Measurements from ENCODE around the gene TMEM198. TPM values are rescaled to one million over a fixed set of nuclear protein-coding genes. Genes with fewer than 3 reads are reported as not detected.

Gene TMEM198
- total RNA-seq, 1 donor from 2014 or later, result 3.4 TPM

- Mint-ChIP-seq H3K36me3 (ENCODE audit: low read depth) (no peaks in the 10 kb centered on the region), H3K4me1 (no peaks in the 10 kb centered on the region), H3K9me3 (no peaks in the 10 kb centered on the region), H3K27ac (no peak within 1 kb of the TSS), H3K27me3 (peaks cover 48% of the 10 kb centered on the region), H3K4me3 (no peak within 1 kb of the TSS)
- intact Hi-C loops (cut with micrococcal nuclease), result no loop called here
- DNase-seq, result no peak
Observed at GRCh38 chr2:219572237-219573001, 28.6 kb downstream of the TMEM198 start, which contains the start of gene INHA. INHA (plus strand) TSS chr2:219572310; CDS start chr2:219572375, 65 bp downstream.

GRCh38 chr2:219573166-219573565 lies 29.3 kb downstream of the TMEM198 start:
- Mint-ChIP-seq H3K4me3 (no peak overlapping the region), H3K36me3 (ENCODE audit: low read depth) (no peaks in the 10 kb centered on the region), H3K9me3 (no peaks in the 10 kb centered on the region), H3K27me3 (peaks cover 46% of the 10 kb centered on the region), H3K4me1 (no peaks in the 10 kb centered on the region), H3K27ac (no peak overlapping the region)
- intact Hi-C loops (cut with micrococcal nuclease), result no loop called here
- DNase-seq, result no peak

GRCh38 chr2:219574484-219575311 lies 30.9 kb downstream of the TMEM198 start:
- DNase-seq, result no peak
- no peaks in the 10 kb centered on the region for H3K4me1 Mint-ChIP-seq
- H3K4me3 Mint-ChIP-seq, result no peak overlapping the region

GRCh38 chr2:219575566-219576504 lies 32.0 kb downstream of the TMEM198 start:
- H3K27ac Mint-ChIP-seq, result no peak overlapping the region
- no peaks in the 10 kb centered on the region for H3K4me1 Mint-ChIP-seq
- no peak for DNase-seq
- no peak overlapping the region for H3K4me3 Mint-ChIP-seq
- H3K9me3 Mint-ChIP-seq, result no peaks in the 10 kb centered on the region
- intact Hi-C loops (cut with micrococcal nuclease), result no loop called here
- peaks cover 30% of the 10 kb centered on the region for H3K27me3 Mint-ChIP-seq
- no peaks in the 10 kb centered on the region for H3K36me3 Mint-ChIP-seq (ENCODE audit: low read depth)

More at GRCh38 chr2:219574484-219575311, 30.9 kb downstream of the TMEM198 start:
- Mint-ChIP-seq H3K36me3 (ENCODE audit: low read depth) (no peaks in the 10 kb centered on the region), H3K27ac (no peak overlapping the region), H3K9me3 (no peaks in the 10 kb centered on the region), H3K27me3 (peaks cover 36% of the 10 kb centered on the region)
- intact Hi-C loops (cut with micrococcal nuclease), result no loop called here

- H3K9me3 Mint-ChIP-seq, result no peaks in the 10 kb centered on the region
- no peak overlapping the region for H3K4me3 Mint-ChIP-seq
- DNase-seq, result no peak
- intact Hi-C loops (cut with micrococcal nuclease), result no loop called here
- no peak overlapping the region for H3K27ac Mint-ChIP-seq
- no peaks in the 10 kb centered on the region for H3K4me1 Mint-ChIP-seq
- H3K36me3 Mint-ChIP-seq (ENCODE audit: low read depth), result no peaks in the 10 kb centered on the region
- peaks cover 27% of the 10 kb centered on the region for H3K27me3 Mint-ChIP-seq
Observed at GRCh38 chr2:219576505-219577388, 32.9 kb downstream of the TMEM198 start.

GRCh38 chr2:219578811-219579613 lies 35.2 kb downstream of the TMEM198 start:
- intact Hi-C loops (cut with micrococcal nuclease), result no loop called here

GRCh38 chr2:219581346-219581745 lies 37.5 kb downstream of the TMEM198 start:
- H3K27ac Mint-ChIP-seq, result no peak overlapping the region
- no peaks in the 10 kb centered on the region for H3K36me3 Mint-ChIP-seq (ENCODE audit: low read depth)
- no peak for DNase-seq
- H3K9me3 Mint-ChIP-seq, result no peaks in the 10 kb centered on the region
- peaks cover 5% of the 10 kb centered on the region for H3K27me3 Mint-ChIP-seq
- intact Hi-C loops (cut with micrococcal nuclease), result no loop called here
- H3K4me3 Mint-ChIP-seq, result no peak overlapping the region
- H3K4me1 Mint-ChIP-seq, result no peaks in the 10 kb centered on the region

More at GRCh38 chr2:219578811-219579613, 35.2 kb downstream of the TMEM198 start:
- no peaks in the 10 kb centered on the region for H3K9me3 Mint-ChIP-seq
- no peak overlapping the region for H3K4me3 Mint-ChIP-seq
- no peaks in the 10 kb centered on the region for H3K36me3 Mint-ChIP-seq (ENCODE audit: low read depth)
- no peaks in the 10 kb centered on the region for H3K4me1 Mint-ChIP-seq
- DNase-seq, result no peak
- peaks cover 7% of the 10 kb centered on the region for H3K27me3 Mint-ChIP-seq
- H3K27ac Mint-ChIP-seq, result no peak overlapping the region

- Mint-ChIP-seq H3K36me3 (ENCODE audit: low read depth) (no peaks in the 10 kb centered on the region), H3K27me3 (peaks cover 2% of the 10 kb centered on the region), H3K4me1 (no peaks in the 10 kb centered on the region), H3K9me3 (no peaks in the 10 kb centered on the region), H3K4me3 (no peak overlapping the region), H3K27ac (no peak overlapping the region)
- intact Hi-C loops (cut with micrococcal nuclease), result no loop called here
- DNase-seq, result no peak
Observed at GRCh38 chr2:219591091-219591490, 47.3 kb downstream of the TMEM198 start.

GRCh38 chr2:219592736-219593135 lies 48.9 kb downstream of the TMEM198 start:
- Mint-ChIP-seq H3K4me3 (no peak overlapping the region), H3K27me3 (peaks cover 2% of the 10 kb centered on the region), H3K4me1 (peaks cover 8% of the 10 kb centered on the region), H3K36me3 (ENCODE audit: low read depth) (no peaks in the 10 kb centered on the region), H3K9me3 (no peaks in the 10 kb centered on the region), H3K27ac (no peak overlapping the region)
- intact Hi-C loops (cut with micrococcal nuclease), result no loop called here
- DNase-seq, result no peak

GRCh38 chr2:219593154-219593553 lies 49.3 kb downstream of the TMEM198 start:
- intact Hi-C loops (cut with micrococcal nuclease), result no loop called here
- DNase-seq, result no peak
- Mint-ChIP-seq H3K27me3 (peaks cover 2% of the 10 kb centered on the region), H3K36me3 (ENCODE audit: low read depth) (no peaks in the 10 kb centered on the region), H3K4me1 (peaks cover 11% of the 10 kb centered on the region), H3K4me3 (no peak overlapping the region), H3K27ac (no peak overlapping the region), H3K9me3 (no peaks in the 10 kb centered on the region)

- intact Hi-C loops (cut with micrococcal nuclease), result loop anchor here (5.0 kb wide), 1 partner anchor 47 kb away; no protein-coding TSS in a partner anchor
- no peak for DNase-seq
- Mint-ChIP-seq H3K9me3 (no peaks in the 10 kb centered on the region), H3K27me3 (peaks cover 2% of the 10 kb centered on the region), H3K36me3 (ENCODE audit: low read depth) (no peaks in the 10 kb centered on the region), H3K4me3 (no peak overlapping the region), H3K4me1 (peaks cover 20% of the 10 kb centered on the region), H3K27ac (no peak overlapping the region)
Observed at GRCh38 chr2:219595256-219595655, 51.4 kb downstream of the TMEM198 start.

- intact Hi-C loops (cut with micrococcal nuclease), result loop anchor here (1.0 to 5.0 kb wide), 5 partner anchors 45 to 352 kb away; partner anchors contain the start of genes CHPF, GLB1L, GMPPA and STK16
- Mint-ChIP-seq H3K4me1 (peaks cover 22% of the 10 kb centered on the region), H3K27me3 (peaks cover 2% of the 10 kb centered on the region), H3K4me3 (peak overlapping the region; percentile 98), H3K36me3 (ENCODE audit: low read depth) (peaks cover 9% of the 10 kb centered on the region), H3K27ac (peak overlapping the region; percentile 98), H3K9me3 (no peaks in the 10 kb centered on the region)
- DNase-seq, result no peak
Observed at GRCh38 chr2:219596954-219597551, 53.2 kb downstream of the TMEM198 start.

Measured in activated CD4-positive, alpha-beta T cell treated with anti-CD3 and anti-CD28 coated beads, Interleukin-2, amount 10 ng/mL, durations not matched to agents 24 days and 14 days (primary cell).